ENCODE data around the gene CCDC106.

The CCDC106 gene

GRCh38 chr19:55613930-55614710 is 33.9 kb upstream of the CCDC106 start:
- no peaks in the 10 kb centered on the region for H3K27me3 ChIP-seq (ENCODE audit: control insufficient read depth in 2 of 2, insufficient read depth in 2 of 2, low read length in 2 of 2)
- H3K9me3 ChIP-seq (ENCODE audit: control insufficient read depth in 2 of 2, low read length in 2 of 2), result no peaks in the 10 kb centered on the region
- H3K27ac ChIP-seq (ENCODE audit: low read depth in 2 of 2, low read length in 2 of 2), result no peak overlapping the region
- H3K4me1 ChIP-seq (ENCODE audit: control insufficient read depth in 2 of 2, insufficient read depth in 2 of 2, low read length in 2 of 2), result no peaks in the 10 kb centered on the region
- H3K36me3 ChIP-seq (ENCODE audit: control insufficient read depth in 2 of 2, insufficient read depth in 2 of 2, low read length in 2 of 2), result peaks cover 12 to 20% of the 10 kb centered on the region in 2 donors
- H3K9ac ChIP-seq (ENCODE audit: low read depth in 1 of 2, low read length in 2 of 2), result no peak overlapping the region
- H3K4me3 ChIP-seq (ENCODE audit: low read length in 2 of 2), result no peak overlapping the region

GRCh38 chr19:55614711-55615542 is 33.1 kb upstream of the CCDC106 start:
- H3K27me3 ChIP-seq (ENCODE audit: control insufficient read depth in 2 of 2, insufficient read depth in 2 of 2, low read length in 2 of 2), result no peaks in the 10 kb centered on the region
- no peaks in the 10 kb centered on the region for H3K4me1 ChIP-seq (ENCODE audit: control insufficient read depth in 2 of 2, insufficient read depth in 2 of 2, low read length in 2 of 2)
- H3K36me3 ChIP-seq (ENCODE audit: control insufficient read depth in 2 of 2, insufficient read depth in 2 of 2, low read length in 2 of 2), result peaks cover 12 to 13% of the 10 kb centered on the region in 2 donors
- H3K27ac ChIP-seq (ENCODE audit: low read depth in 2 of 2, low read length in 2 of 2), result no peak overlapping the region
- H3K9ac ChIP-seq (ENCODE audit: low read depth in 1 of 2, low read length in 2 of 2), result no peak overlapping the region
- H3K9me3 ChIP-seq (ENCODE audit: control insufficient read depth in 2 of 2, low read length in 2 of 2), result no peaks in the 10 kb centered on the region
- H3K4me3 ChIP-seq (ENCODE audit: low read length in 2 of 2), result no peak overlapping the region

DNA sequence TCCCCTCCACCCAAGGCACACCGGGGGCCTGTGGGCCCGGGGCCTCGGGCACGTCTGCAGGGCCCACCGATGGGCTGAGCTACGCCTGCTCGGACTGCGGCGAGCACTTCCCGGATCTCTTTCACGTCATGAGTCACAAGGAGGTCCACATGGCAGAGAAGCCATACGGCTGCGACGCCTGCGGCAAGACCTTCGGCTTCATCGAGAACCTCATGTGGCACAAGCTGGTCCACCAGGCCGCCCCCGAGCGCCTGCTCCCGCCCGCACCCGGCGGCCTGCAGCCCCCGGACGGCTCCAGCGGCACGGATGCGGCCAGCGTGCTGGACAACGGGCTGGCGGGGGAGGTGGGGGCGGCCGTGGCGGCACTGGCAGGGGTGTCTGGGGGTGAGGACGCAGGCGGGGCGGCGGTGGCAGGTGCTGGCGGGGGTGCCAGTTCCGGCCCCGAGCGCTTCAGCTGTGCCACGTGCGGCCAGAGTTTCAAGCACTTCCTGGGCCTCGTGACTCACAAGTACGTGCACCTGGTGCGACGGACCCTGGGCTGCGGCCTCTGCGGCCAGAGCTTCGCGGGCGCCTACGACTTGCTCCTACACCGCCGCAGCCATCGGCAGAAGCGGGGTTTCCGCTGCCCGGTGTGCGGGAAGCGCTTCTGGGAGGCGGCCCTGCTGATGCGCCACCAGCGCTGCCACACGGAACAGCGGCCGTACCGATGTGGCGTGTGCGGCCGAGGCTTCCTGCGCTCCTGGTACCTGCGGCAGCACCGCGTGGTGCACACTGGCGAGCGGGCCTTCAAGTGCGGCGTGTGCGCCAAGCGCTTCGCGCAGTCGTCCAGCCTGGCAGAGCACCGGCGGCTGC is 32.2 kb upstream of the CCDC106 start:
- Histone ChIP-seq H3K9me3 (ENCODE audit: control insufficient read depth in 2 of 2, low read length in 2 of 2) (no peaks in the 10 kb centered on the region), H3K27me3 (ENCODE audit: control insufficient read depth in 2 of 2, insufficient read depth in 2 of 2, low read length in 2 of 2) (no peaks in the 10 kb centered on the region), H3K4me1 (ENCODE audit: control insufficient read depth in 2 of 2, insufficient read depth in 2 of 2, low read length in 2 of 2) (no peaks in the 10 kb centered on the region), H3K4me3 (ENCODE audit: low read length in 2 of 2) (no peak overlapping the region), H3K36me3 (ENCODE audit: control insufficient read depth in 2 of 2, insufficient read depth in 2 of 2, low read length in 2 of 2) (peaks cover 12 to 15% of the 10 kb centered on the region in 2 donors), H3K27ac (ENCODE audit: low read depth in 2 of 2, low read length in 2 of 2) (no peak overlapping the region), H3K9ac (ENCODE audit: low read depth in 1 of 2, low read length in 2 of 2) (no peak overlapping the region)

DNA sequence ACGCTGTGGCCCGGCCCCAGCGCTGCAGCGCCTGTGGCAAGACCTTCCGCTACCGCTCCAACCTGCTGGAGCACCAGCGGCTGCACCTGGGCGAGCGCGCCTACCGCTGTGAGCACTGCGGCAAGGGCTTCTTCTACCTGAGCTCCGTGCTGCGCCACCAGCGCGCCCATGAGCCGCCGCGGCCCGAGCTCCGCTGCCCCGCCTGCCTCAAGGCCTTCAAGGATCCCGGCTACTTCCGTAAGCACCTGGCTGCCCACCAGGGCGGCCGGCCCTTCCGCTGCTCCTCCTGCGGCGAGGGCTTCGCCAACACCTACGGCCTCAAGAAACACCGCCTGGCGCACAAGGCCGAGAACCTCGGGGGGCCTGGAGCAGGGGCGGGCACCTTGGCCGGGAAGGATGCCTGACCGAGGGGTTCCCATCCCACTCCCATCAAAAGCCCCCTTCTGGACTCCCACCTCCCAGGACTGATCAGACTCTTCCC is 31.6 kb upstream of the CCDC106 start:
- no peaks in the 10 kb centered on the region for H3K9me3 ChIP-seq (ENCODE audit: control insufficient read depth in 2 of 2, low read length in 2 of 2)
- H3K27me3 ChIP-seq (ENCODE audit: control insufficient read depth in 2 of 2, insufficient read depth in 2 of 2, low read length in 2 of 2), result no peaks in the 10 kb centered on the region
- no peak overlapping the region for H3K9ac ChIP-seq (ENCODE audit: low read depth in 1 of 2, low read length in 2 of 2)
- H3K4me1 ChIP-seq (ENCODE audit: control insufficient read depth in 2 of 2, insufficient read depth in 2 of 2, low read length in 2 of 2), result no peaks in the 10 kb centered on the region
- H3K4me3 ChIP-seq (ENCODE audit: low read length in 2 of 2), result no peak overlapping the region
- H3K36me3 ChIP-seq (ENCODE audit: control insufficient read depth in 2 of 2, insufficient read depth in 2 of 2, low read length in 2 of 2), result peaks cover 12 to 21% of the 10 kb centered on the region in 2 donors
- no peak overlapping the region for H3K27ac ChIP-seq (ENCODE audit: low read depth in 2 of 2, low read length in 2 of 2)

GRCh38 chr19:55617426-55617825 is 30.6 kb upstream of the CCDC106 start:
- Histone ChIP-seq H3K4me3 (ENCODE audit: low read length in 2 of 2) (no peak overlapping the region), H3K9ac (ENCODE audit: low read depth in 1 of 2, low read length in 2 of 2) (no peak overlapping the region), H3K27ac (ENCODE audit: low read depth in 2 of 2, low read length in 2 of 2) (no peak overlapping the region), H3K9me3 (ENCODE audit: control insufficient read depth in 2 of 2, low read length in 2 of 2) (no peaks in the 10 kb centered on the region), H3K36me3 (ENCODE audit: control insufficient read depth in 2 of 2, insufficient read depth in 2 of 2, low read length in 2 of 2) (peaks cover 12 to 24% of the 10 kb centered on the region in 2 donors), H3K4me1 (ENCODE audit: control insufficient read depth in 2 of 2, insufficient read depth in 2 of 2, low read length in 2 of 2) (no peaks in the 10 kb centered on the region), H3K27me3 (ENCODE audit: control insufficient read depth in 2 of 2, insufficient read depth in 2 of 2, low read length in 2 of 2) (no peaks in the 10 kb centered on the region)

GRCh38 chr19:55618426-55618825 is 29.6 kb upstream of the CCDC106 start:
- Histone ChIP-seq H3K9ac (ENCODE audit: low read depth in 1 of 2, low read length in 2 of 2) (no peak overlapping the region), H3K27ac (ENCODE audit: low read depth in 2 of 2, low read length in 2 of 2) (no peak overlapping the region), H3K36me3 (ENCODE audit: control insufficient read depth in 2 of 2, insufficient read depth in 2 of 2, low read length in 2 of 2) (peaks cover 12 to 24% of the 10 kb centered on the region in 2 donors), H3K4me1 (ENCODE audit: control insufficient read depth in 2 of 2, insufficient read depth in 2 of 2, low read length in 2 of 2) (no peaks in the 10 kb centered on the region), H3K9me3 (ENCODE audit: control insufficient read depth in 2 of 2, low read length in 2 of 2) (no peaks in the 10 kb centered on the region), H3K4me3 (ENCODE audit: low read length in 2 of 2) (no peak overlapping the region), H3K27me3 (ENCODE audit: control insufficient read depth in 2 of 2, insufficient read depth in 2 of 2, low read length in 2 of 2) (no peaks in the 10 kb centered on the region)

DNA sequence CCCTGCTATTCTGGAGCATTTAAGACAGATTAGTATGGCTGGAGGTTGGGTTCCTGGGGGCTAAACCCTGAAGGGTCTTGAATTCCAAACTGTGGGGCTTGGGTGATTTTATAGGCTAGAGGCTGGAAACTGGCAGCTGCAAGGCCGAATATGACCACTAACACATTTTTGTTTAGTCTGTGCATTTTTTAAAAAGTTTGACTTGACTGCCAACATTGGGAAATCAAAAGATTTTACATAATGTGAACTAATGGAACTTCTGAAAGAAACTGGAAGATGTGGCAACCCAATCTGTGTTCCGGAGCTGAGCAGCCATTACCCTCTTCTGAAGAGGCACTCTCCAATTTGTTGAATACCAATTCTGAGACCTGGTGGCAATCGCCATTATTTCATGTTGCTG is 28.7 kb upstream of the CCDC106 start:
- H3K36me3 ChIP-seq (ENCODE audit: control insufficient read depth in 2 of 2, insufficient read depth in 2 of 2, low read length in 2 of 2), result peaks cover 12 to 24% of the 10 kb centered on the region in 2 donors
- no peaks in the 10 kb centered on the region for H3K9me3 ChIP-seq (ENCODE audit: control insufficient read depth in 2 of 2, low read length in 2 of 2)
- H3K9ac ChIP-seq (ENCODE audit: low read depth in 1 of 2, low read length in 2 of 2), result no peak overlapping the region
- H3K4me3 ChIP-seq (ENCODE audit: low read length in 2 of 2), result no peak overlapping the region
- H3K4me1 ChIP-seq (ENCODE audit: control insufficient read depth in 2 of 2, insufficient read depth in 2 of 2, low read length in 2 of 2), result no peaks in the 10 kb centered on the region
- H3K27ac ChIP-seq (ENCODE audit: low read depth in 2 of 2, low read length in 2 of 2), result no peak overlapping the region
- H3K27me3 ChIP-seq (ENCODE audit: control insufficient read depth in 2 of 2, insufficient read depth in 2 of 2, low read length in 2 of 2), result no peaks in the 10 kb centered on the region

- Histone ChIP-seq H3K27ac (ENCODE audit: low read depth in 2 of 2, low read length in 2 of 2) (no peak overlapping the region), H3K4me3 (ENCODE audit: low read length in 2 of 2) (no peak overlapping the region), H3K36me3 (ENCODE audit: control insufficient read depth in 2 of 2, insufficient read depth in 2 of 2, low read length in 2 of 2) (peaks cover 9 to 21% of the 10 kb centered on the region in 2 donors), H3K9me3 (ENCODE audit: control insufficient read depth in 2 of 2, low read length in 2 of 2) (no peaks in the 10 kb centered on the region), H3K27me3 (ENCODE audit: control insufficient read depth in 2 of 2, insufficient read depth in 2 of 2, low read length in 2 of 2) (no peaks in the 10 kb centered on the region), H3K4me1 (ENCODE audit: control insufficient read depth in 2 of 2, insufficient read depth in 2 of 2, low read length in 2 of 2) (peaks cover 0 to 4% of the 10 kb centered on the region in 2 donors), H3K9ac (ENCODE audit: low read depth in 1 of 2, low read length in 2 of 2) (no peak overlapping the region)
Measured at GRCh38 chr19:55620410-55621204, 27.4 kb upstream of the CCDC106 start.

GRCh38 chr19:55621205-55621672 is 26.8 kb upstream of the CCDC106 start:
- Histone ChIP-seq H3K4me3 (ENCODE audit: low read length in 2 of 2) (no peak overlapping the region), H3K4me1 (ENCODE audit: control insufficient read depth in 2 of 2, insufficient read depth in 2 of 2, low read length in 2 of 2) (peaks cover 0 to 4% of the 10 kb centered on the region in 2 donors), H3K9me3 (ENCODE audit: control insufficient read depth in 2 of 2, low read length in 2 of 2) (no peaks in the 10 kb centered on the region), H3K36me3 (ENCODE audit: control insufficient read depth in 2 of 2, insufficient read depth in 2 of 2, low read length in 2 of 2) (peaks cover 9 to 16% of the 10 kb centered on the region in 2 donors), H3K27me3 (ENCODE audit: control insufficient read depth in 2 of 2, insufficient read depth in 2 of 2, low read length in 2 of 2) (no peaks in the 10 kb centered on the region), H3K27ac (ENCODE audit: low read depth in 2 of 2, low read length in 2 of 2) (no peak overlapping the region), H3K9ac (ENCODE audit: low read depth in 1 of 2, low read length in 2 of 2) (no peak overlapping the region)
